ENCODE measurements around the gene BCKDK.

The BCKDK gene

GRCh38 chr16:31080035-31080629 lies 28.1 kb upstream of the BCKDK start:
- no peak overlapping the region for H3K4me3 ChIP-seq (ENCODE audit: low read depth, low read length)
- H3K9me3 ChIP-seq (ENCODE audit: control insufficient read depth, insufficient read depth, low read depth, low read length): no peaks in the 10 kb centered on the region
- no peaks in the 10 kb centered on the region for H3K4me1 ChIP-seq (ENCODE audit: control insufficient read depth, insufficient read depth, low read length)
- TF ChIP-seq ZNF433 (tag by site-specific recombination; IDR thresholded peaks at IDR 0.05; ENCODE audit: low read depth) (no peak), ZNF747 (tag by site-specific recombination; IDR thresholded peaks at IDR 0.05) (no peak), ZBTB48 (tag by site-specific recombination; IDR thresholded peaks at IDR 0.05) (no peak), ZSCAN5A (tag by site-specific recombination; IDR thresholded peaks at IDR 0.05) (no peak), CTCF (tag by site-specific recombination; IDR thresholded peaks at IDR 0.05) (no peak)
- peaks cover 0 to 78% of the 10 kb centered on the region in 2 experiments; a peak in 1 of 3 replicates for H3K36me3 ChIP-seq (ENCODE audit: control insufficient read depth in 2 of 2, insufficient read depth in 1 of 2, low read length in 2 of 2)
- H3K27ac ChIP-seq (ENCODE audit: extremely low read depth, low read depth, low read length): no peak overlapping the region
- CTCF ChIA-PET: interaction anchor here (1.0 kb wide), 1 partner anchor 62 kb away, joined by 4 read pairs; no protein-coding TSS in a partner anchor
- POLR2A ChIA-PET: interaction anchor here (0.5 to 1.7 kb wide), 4 partner anchors 13 to 42 kb away, joined by 3 to 4 read pairs (median 3); partner anchors contain the start of genes KAT8 and VKORC1

GRCh38 chr16:31080756-31081419 lies 27.3 kb upstream of the BCKDK start:
- ChIA-PET POLR2A (no interaction called here), CTCF (no interaction called here)
- TF ChIP-seq ZNF664 (tag by site-specific recombination; IDR thresholded peaks at IDR 0.05) (no peak), ZNF335 (tag by site-specific recombination; conservative IDR thresholded peaks at IDR 0.05) (peak; percentile 34; the same call in 1 of the 2 replicates), EGR2 (tag by site-specific recombination; IDR thresholded peaks at IDR 0.05; ENCODE audit: low read depth) (no peak)
- H3K9me3 ChIP-seq (ENCODE audit: control insufficient read depth, insufficient read depth, low read depth, low read length): no peaks in the 10 kb centered on the region
- H3K36me3 ChIP-seq (ENCODE audit: control insufficient read depth in 2 of 2, insufficient read depth in 1 of 2, low read length in 2 of 2): peaks cover 0 to 81% of the 10 kb centered on the region in 2 experiments; a peak in 1 of 3 replicates
- H3K4me1 ChIP-seq (ENCODE audit: control insufficient read depth, insufficient read depth, low read length): no peaks in the 10 kb centered on the region
- no peak overlapping the region for H3K4me3 ChIP-seq (ENCODE audit: low read depth, low read length)
- H3K27ac ChIP-seq (ENCODE audit: extremely low read depth, low read depth, low read length): no peak overlapping the region

- TF ChIP-seq KLF9 (tag by site-specific recombination; IDR thresholded peaks at IDR 0.05; ENCODE audit: low read depth) (peak; percentile 48; the same call in 1 of the 2 replicates), ZSCAN16 (tag by site-specific recombination; IDR thresholded peaks at IDR 0.05) (no peak), ZNF354C (tag by site-specific recombination; IDR thresholded peaks at IDR 0.05; ENCODE audit: borderline replicate concordance, low read depth) (no peak), ZNF707 (tag by site-specific recombination; IDR thresholded peaks at IDR 0.05) (peak; percentile 81), PATZ1 (tag by site-specific recombination; IDR thresholded peaks at IDR 0.05) (peak; percentile 15; the same call in 1 of the 2 replicates), ZNF76 (tag by site-specific recombination; IDR thresholded peaks at IDR 0.05; ENCODE audit: borderline replicate concordance, low read depth) (no peak), PRDM10 (tag by site-specific recombination; IDR thresholded peaks at IDR 0.05) (0 out of 2 replicates have a peak, but pooled peaks have one; percentile 41), SP7 (tag by site-specific recombination; IDR thresholded peaks at IDR 0.05) (0 out of 2 replicates have a peak, but pooled peaks have one; percentile 4)
- no peak overlapping the region for H3K4me3 ChIP-seq (ENCODE audit: low read depth, low read length)
- no peaks in the 10 kb centered on the region for H3K4me1 ChIP-seq (ENCODE audit: control insufficient read depth, insufficient read depth, low read length)
- H3K27ac ChIP-seq (ENCODE audit: extremely low read depth, low read depth, low read length): no peak overlapping the region
- POLR2A ChIA-PET: no interaction called here
- H3K36me3 ChIP-seq (ENCODE audit: control insufficient read depth in 2 of 2, insufficient read depth in 1 of 2, low read length in 2 of 2): peaks cover 0 to 75% of the 10 kb centered on the region in 2 experiments; a peak in 1 of 3 replicates
- CTCF ChIA-PET: no interaction called here
- H3K9me3 ChIP-seq (ENCODE audit: control insufficient read depth, insufficient read depth, low read depth, low read length): no peaks in the 10 kb centered on the region
These were observed 26.5 kb upstream of the BCKDK start for GRCh38 chr16:31081428-31082351.

All from HEK293 (cell line).